Measurements from ENCODE around the gene GMPPA. TPM values are rescaled to one million over a fixed set of nuclear protein-coding genes. Genes with fewer than 3 reads are reported as not detected.
A peak's percentile ranks its signal among the peaks of the same experiment; 100 is the strongest.

The GMPPA gene
- total RNA-seq (2011; cell fraction: chromatin; rRNA removed; ENCODE audit: low replicate concordance), result 76.3 and 182 TPM in 2 replicates
- 113 and 116 TPM in 2 replicates for total RNA-seq (2011; cell fraction: nucleolus; rRNA removed)
- total RNA-seq (2011; cell fraction: nucleoplasm; rRNA removed), result 78.7 and 92.4 TPM in 2 replicates
- total RNA-seq (2014; rRNA removed) (66.7 and 93.8 TPM in 2 replicates), total RNA-seq (2014; rRNA removed; fragmentation: Illumina TruSeq; extraction: Trizol) (38.5 and 47.9 TPM in 2 replicates), total RNA-seq (2015; rRNA removed; fragmentation: Illumina TruSeq; extraction: Trizol) (59.6 and 65.4 TPM in 2 replicates), total RNA-seq (2021) (69.7 and 71.3 TPM in 2 replicates), polyA plus RNA-seq (2011; rRNA removed) (101 and 108 TPM in 2 replicates), polyA plus RNA-seq (2014; fragmentation: Illumina TruSeq; extraction: Trizol) (82.1 and 90.5 TPM in 2 replicates), polyA plus RNA-seq (2014; fragmentation: Nextera tagmentation; extraction: Ambion mirVana) (10 to 100 TPM in 1 of 2 experiments, 1 to 10 TPM in 1; 7.0 to 24.7 TPM), polyA plus RNA-seq (2014; rRNA removed) (71.2 and 75.4 TPM in 2 replicates), polyA minus RNA-seq (2011; rRNA and poly(A)+ RNA removed) (73.2 and 103 TPM in 2 replicates), Bru-seq, nascent RNA (percentile 74 among the genes with signal in this experiment), BruChase-seq, experiment 1, labeled RNA remaining after a 2-hour chase (percentile 66 among the genes with signal in this experiment), BruChase-seq, experiment 2, labeled RNA remaining after a 6-hour chase (percentile 73 among the genes with signal in this experiment)
- 152 and 203 TPM in 2 replicates for polyA plus RNA-seq (2011; cell fraction: cytosol; rRNA removed)
- 219 and 235 TPM in 2 replicates for polyA plus RNA-seq (2011; cell fraction: nucleus; rRNA removed)
- 99.0 and 134 TPM in 2 replicates for polyA plus RNA-seq (2012)
- 47.8 and 64.1 TPM in 2 replicates for polyA minus RNA-seq (2011; cell fraction: cytosol; rRNA and poly(A)+ RNA removed)
- polyA minus RNA-seq (2011; cell fraction: nucleus; rRNA and poly(A)+ RNA removed), result 38.2 and 59.0 TPM in 2 replicates
- long read RNA-seq, experiment 1, transcript GMPPA-201 (13 exons, 1,544 nt), result major isoform, 40 of 175 reads
- long read RNA-seq, experiment 1, transcript GMPPA-204 (13 exons, 1,501 nt), result minor isoform, 15 of 175 reads
- long read RNA-seq, experiment 1, transcript GMPPA-203 (13 exons, 1,823 nt), result minor isoform, 12 of 175 reads
- long read RNA-seq, experiment 1, partial matches to known transcripts, result 70 of 175 reads
- long read RNA-seq, experiment 1, other reads (novel, unspliced or antisense), result 37 of 175 reads
- long read RNA-seq, experiment 2, transcript GMPPA-203 (13 exons, 1,823 nt), result minor isoform, 11 of 72 reads
- long read RNA-seq, experiment 2, transcript GMPPA-201 (13 exons, 1,544 nt), result major isoform, 13 of 72 reads
- long read RNA-seq, experiment 2, transcript GMPPA-204 (13 exons, 1,501 nt), result minor isoform, 6 of 72 reads
- long read RNA-seq, experiment 2, partial matches to known transcripts, result 27 of 72 reads
- long read RNA-seq, experiment 2, other reads (novel, unspliced or antisense), result 15 of 72 reads
- long read RNA-seq, experiment 3, transcript GMPPA-201 (13 exons, 1,544 nt), result major isoform, 28 of 85 reads
- long read RNA-seq, experiment 3, transcript GMPPA-204 (13 exons, 1,501 nt), result minor isoform, 12 of 85 reads
- long read RNA-seq, experiment 3, transcript GMPPA-203 (13 exons, 1,823 nt), result minor isoform, 5 of 85 reads
- long read RNA-seq, experiment 3, partial matches to known transcripts, result 28 of 85 reads
- long read RNA-seq, experiment 3, other reads (novel, unspliced or antisense), result 12 of 85 reads

DNA sequence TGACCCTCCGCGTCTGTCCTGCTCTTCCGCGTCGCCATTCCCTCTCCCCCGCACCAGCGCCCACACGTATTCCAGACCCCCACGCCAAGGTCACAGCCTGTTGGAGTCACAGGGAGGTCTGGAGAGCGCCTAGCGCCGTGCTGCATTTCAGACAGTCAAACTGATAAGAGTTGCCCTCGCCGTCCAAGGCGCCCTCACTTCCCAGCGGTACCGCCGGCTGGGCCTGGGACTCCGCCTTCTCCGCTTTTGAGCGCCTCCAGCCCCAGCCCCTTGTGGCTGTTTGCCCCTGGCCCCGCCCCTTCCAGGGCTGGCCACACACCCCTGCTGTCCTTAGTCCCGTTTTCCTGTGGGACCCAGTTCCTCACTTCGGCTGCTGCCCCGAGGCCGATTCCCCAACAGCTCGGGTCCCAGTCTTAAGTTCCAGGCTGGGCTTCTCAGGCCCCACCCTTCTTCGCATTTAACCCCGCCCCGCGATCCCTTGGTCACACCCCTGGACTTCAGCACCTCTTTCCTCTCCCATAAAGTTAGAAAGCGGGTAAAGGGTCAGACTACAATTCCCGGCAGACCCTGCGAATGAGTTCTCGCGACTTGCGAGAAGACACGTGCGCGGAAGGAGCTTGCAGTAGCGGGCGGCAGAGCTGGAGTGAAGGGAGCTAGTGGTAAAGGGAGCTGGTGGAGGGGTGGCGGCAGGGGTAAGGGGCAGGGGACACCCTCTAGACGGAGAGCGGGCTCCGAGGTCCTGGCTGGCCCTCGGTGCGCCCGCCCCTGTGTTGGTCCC is at the start of gene GMPPA:
GMPPA (plus strand) TSS at position 612 of the 778 bp plus-strand sequence. CDS start 1,085 bp downstream, outside the sequence.
- H3K4me1 ChIP-seq (replicated peaks in 1 of 2; ENCODE audit: control insufficient read depth in 2 of 2, insufficient read depth in 2 of 2, low read length in 2 of 2), result peaks cover 47 to 60% of the 10 kb centered on the region in 2 experiments
- H4K20me1 ChIP-seq (replicated peaks; ENCODE audit: control insufficient read depth, insufficient read depth, low read length), result no peaks in the 10 kb centered on the region
- CTCF ChIA-PET (ENCODE audit: low intra/inter-chr PET ratio), result no interaction called here
- POLR2A ChIA-PET, result interaction anchor here (0.6 to 4.9 kb wide), 9 partner anchors 10 to 259 kb away, joined by 3 to 37 read pairs (median 5); partner anchors contain the start of gene ASIC4
- BruUV-seq (replicated peaks), result TSS peak; percentile 92
- H3K4me3 ChIP-seq, result peak within 1 kb of the TSS; percentile 64
- peak within 1 kb of the TSS; percentile 96 for H3K4me2 ChIP-seq (ENCODE audit: insufficient read depth, low read length)
- peak within 1 kb of the TSS; percentile 88 to 98 for H3K9ac ChIP-seq (ENCODE audit: insufficient read depth in 1 of 2, low read depth in 2 of 2, low read length in 2 of 2)
- intact Hi-C loops (cut with micrococcal nuclease), result loop anchor here (1.0 kb wide), 3 partner anchors 12 to 28 kb away; no protein-coding TSS in a partner anchor
- peak within 1 kb of the TSS; percentile 95 for H3K27ac ChIP-seq (ENCODE audit: extremely low read depth, low read depth, low read length)
- FAIRE-seq (peak; percentile 96), DNase-seq (ENCODE audit: extremely low read depth in 1 of 4, low spot score in 3 of 4) (peak; percentile 74 to 95 (median 85)), ATAC-seq (peak; percentile 85)
- no peaks in the 10 kb centered on the region for H3K9me1 ChIP-seq (ENCODE audit: control insufficient read depth, insufficient read depth, low read length)
- WGBS (ENCODE audit: insufficient coverage, low coverage, missing lambda C conversion rate), result 0% methylated on average over 32 of the region's 49 CpGs
- H3K9me3 ChIP-seq (replicated peaks; ENCODE audit: control insufficient read depth, insufficient read depth, low read depth, low read length), result no peaks in the 10 kb centered on the region
- H3K27me3 ChIP-seq (ENCODE audit: control insufficient read depth in 2 of 2, insufficient read depth in 2 of 2, low read length in 2 of 2), result no peaks in the 10 kb centered on the region
- H3K79me2 ChIP-seq (ENCODE audit: control insufficient read depth, insufficient read depth, low read length), result peaks cover 55% of the 10 kb centered on the region
- in situ Hi-C loops (cut with MboI), result no loop called here
- H2AFZ ChIP-seq (ENCODE audit: low read depth, low read length), result peak within 1 kb of the TSS; percentile 85
- peaks cover 8% of the 10 kb centered on the region; the same call in 2 of the 3 replicates for H3K36me3 ChIP-seq (ENCODE audit: control insufficient read depth, insufficient read depth, low read length)
- TF ChIP-seq ZNF133 (CRISPR knock-in tag; IDR thresholded peaks at IDR 0.05), result no peak
- TF ChIP-seq NFE2L1 (tag; IDR thresholded peaks at IDR 0.05; ENCODE audit: borderline replicate concordance, low read depth), result no peak
- TF ChIP-seq, protein P1, sequence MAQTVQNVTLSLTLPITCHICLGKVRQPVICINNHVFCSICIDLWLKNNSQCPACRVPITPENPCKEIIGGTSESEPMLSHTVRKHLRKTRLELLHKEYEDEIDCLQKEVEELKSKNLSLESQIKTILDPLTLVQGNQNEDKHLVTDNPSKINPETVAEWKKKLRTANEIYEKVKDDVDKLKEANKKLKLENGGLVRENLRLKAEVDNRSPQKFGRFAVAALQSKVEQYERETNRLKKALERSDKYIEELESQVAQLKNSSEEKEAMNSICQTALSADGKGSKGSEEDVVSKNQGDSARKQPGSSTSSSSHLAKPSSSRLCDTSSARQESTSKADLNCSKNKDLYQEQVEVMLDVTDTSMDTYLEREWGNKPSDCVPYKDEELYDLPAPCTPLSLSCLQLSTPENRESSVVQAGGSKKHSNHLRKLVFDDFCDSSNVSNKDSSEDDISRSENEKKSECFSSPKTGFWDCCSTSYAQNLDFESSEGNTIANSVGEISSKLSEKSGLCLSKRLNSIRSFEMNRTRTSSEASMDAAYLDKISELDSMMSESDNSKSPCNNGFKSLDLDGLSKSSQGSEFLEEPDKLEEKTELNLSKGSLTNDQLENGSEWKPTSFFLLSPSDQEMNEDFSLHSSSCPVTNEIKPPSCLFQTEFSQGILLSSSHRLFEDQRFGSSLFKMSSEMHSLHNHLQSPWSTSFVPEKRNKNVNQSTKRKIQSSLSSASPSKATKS (CRISPR knock-in tag; IDR thresholded peaks at IDR 0.05), result no peak
- TF ChIP-seq CSDE1 (IDR thresholded peaks at IDR 0.05), result 0 out of 4 replicates have a peak, but pooled peaks of 1 of the 2 experiments have one; percentile 26
- TF ChIP-seq, protein P2, sequence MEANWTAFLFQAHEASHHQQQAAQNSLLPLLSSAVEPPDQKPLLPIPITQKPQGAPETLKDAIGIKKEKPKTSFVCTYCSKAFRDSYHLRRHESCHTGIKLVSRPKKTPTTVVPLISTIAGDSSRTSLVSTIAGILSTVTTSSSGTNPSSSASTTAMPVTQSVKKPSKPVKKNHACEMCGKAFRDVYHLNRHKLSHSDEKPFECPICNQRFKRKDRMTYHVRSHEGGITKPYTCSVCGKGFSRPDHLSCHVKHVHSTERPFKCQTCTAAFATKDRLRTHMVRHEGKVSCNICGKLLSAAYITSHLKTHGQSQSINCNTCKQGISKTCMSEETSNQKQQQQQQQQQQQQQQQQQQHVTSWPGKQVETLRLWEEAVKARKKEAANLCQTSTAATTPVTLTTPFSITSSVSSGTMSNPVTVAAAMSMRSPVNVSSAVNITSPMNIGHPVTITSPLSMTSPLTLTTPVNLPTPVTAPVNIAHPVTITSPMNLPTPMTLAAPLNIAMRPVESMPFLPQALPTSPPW (CRISPR knock-in tag; IDR thresholded peaks at IDR 0.05), result peak; percentile 71
- TF ChIP-seq DIDO1 (tag; IDR thresholded peaks at IDR 0.05; ENCODE audit: low read depth), result no peak
- no peak for TF ChIP-seq TCF7 (IDR thresholded peaks at IDR 0.05; ENCODE audit: borderline replicate concordance)
- TF ChIP-seq, protein P3, sequence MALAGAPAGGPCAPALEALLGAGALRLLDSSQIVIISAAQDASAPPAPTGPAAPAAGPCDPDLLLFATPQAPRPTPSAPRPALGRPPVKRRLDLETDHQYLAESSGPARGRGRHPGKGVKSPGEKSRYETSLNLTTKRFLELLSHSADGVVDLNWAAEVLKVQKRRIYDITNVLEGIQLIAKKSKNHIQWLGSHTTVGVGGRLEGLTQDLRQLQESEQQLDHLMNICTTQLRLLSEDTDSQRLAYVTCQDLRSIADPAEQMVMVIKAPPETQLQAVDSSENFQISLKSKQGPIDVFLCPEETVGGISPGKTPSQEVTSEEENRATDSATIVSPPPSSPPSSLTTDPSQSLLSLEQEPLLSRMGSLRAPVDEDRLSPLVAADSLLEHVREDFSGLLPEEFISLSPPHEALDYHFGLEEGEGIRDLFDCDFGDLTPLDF (CRISPR knock-in tag; IDR thresholded peaks at IDR 0.05), result no peak

All from K562 (cell line).